Loucy (cell line): Measurements from ENCODE around the gene ALAS1.

Source experiments
- H2AFZ ChIP-seq: fragments of 200-600 bp; sonication (generic); 2 replicates; pipeline ENCODE4 v1.6.0; 2016; ENCODE audit warnings: antibody characterized with exemption, mild to moderate bottlenecking, low read length, moderate library complexity
- H3F3A ChIP-seq: fragments of 200-600 bp; 2 replicates; pipeline ENCODE4 v1.6.0; 2016; ENCODE audit warnings: antibody characterized with exemption, low read depth, mild to moderate bottlenecking
- H3K27me3 ChIP-seq: fragments of 200-600 bp; sonication (generic); 2 replicates; pipeline ENCODE4 v1.6.1; 2014; ENCODE audit warnings: low read length, mild to moderate bottlenecking; ENCODE audit not compliant: insufficient read depth, poor library complexity, severe bottlenecking
- H3K36me3 ChIP-seq: fragments of 200-600 bp; sonication (generic); 2 replicates; pipeline ENCODE4 v1.6.1; 2016; ENCODE audit warnings: low read length; ENCODE audit not compliant: insufficient read depth
- H3K4me1 ChIP-seq: fragments of 200-600 bp; sonication (generic); 2 replicates; pipeline ENCODE4 v1.5.1; 2014; ENCODE audit warnings: low read length, mild to moderate bottlenecking; ENCODE audit not compliant: insufficient read depth, poor library complexity, severe bottlenecking
- H3K4me2 ChIP-seq: fragments of 200-600 bp; sonication (generic); 2 replicates; pipeline ENCODE4 v1.6.0; 2014; ENCODE audit warnings: antibody characterized with exemption, low read length, low read depth, mild to moderate bottlenecking; ENCODE audit not compliant: poor library complexity, severe bottlenecking
- H3K4me3 ChIP-seq: fragments of 200-600 bp; sonication (generic); 2 replicates; pipeline ENCODE4 v1.5.1; 2014; ENCODE audit warnings: low read length, mild to moderate bottlenecking, mixed read lengths; ENCODE audit not compliant: poor library complexity, severe bottlenecking
- H3K79me2 ChIP-seq: fragments of 200-600 bp; sonication (generic); 2 replicates; pipeline ENCODE4 v1.6.1; 2014; ENCODE audit warnings: low read length; ENCODE audit not compliant: insufficient read depth
- H3K9ac ChIP-seq: fragments of 200-600 bp; sonication (generic); 2 replicates; pipeline ENCODE4 v1.6.0; 2014; ENCODE audit warnings: mild to moderate bottlenecking, low read depth, low read length, moderate library complexity; ENCODE audit not compliant: poor library complexity, severe bottlenecking
- H3K9me2 ChIP-seq: fragments of 200-600 bp; sonication (generic); replicated peaks from 2 replicates; pipeline ENCODE4 v1.6.1; 2016; ENCODE audit warnings: low read depth, low read length, mixed read lengths
- H3K9me3 ChIP-seq: fragments of 200-600 bp; sonication (generic); 2 replicates; pipeline ENCODE4 v1.6.1; 2014; ENCODE audit warnings: mild to moderate bottlenecking, antibody characterized with exemption, low read length, low read depth; ENCODE audit not compliant: insufficient read depth
- H4K20me1 ChIP-seq: fragments of 200-600 bp; sonication (generic); 2 replicates; pipeline ENCODE4 v1.6.0; 2014; ENCODE audit warnings: antibody characterized with exemption, low read length, mild to moderate bottlenecking; ENCODE audit not compliant: insufficient read depth, poor library complexity, severe bottlenecking
- EZH2phosphoT487 ChIP-seq: fragments of 200-600 bp; IDR thresholded peaks from 2 replicates; pipeline ENCODE4 v1.6.1; 2018; ENCODE audit warnings: antibody characterized with exemption, mild to moderate bottlenecking, moderate library complexity, borderline replicate concordance
- TF ChIP-seq, protein P1 (sequence below): fragments of 200-600 bp; sonication (generic); conservative IDR thresholded peaks from 2 replicates; pipeline ENCODE4 v1.5.1; 2014; ENCODE audit warnings: mild to moderate bottlenecking, antibody characterized with exemption, low read length

Gene ALAS1

DNA sequence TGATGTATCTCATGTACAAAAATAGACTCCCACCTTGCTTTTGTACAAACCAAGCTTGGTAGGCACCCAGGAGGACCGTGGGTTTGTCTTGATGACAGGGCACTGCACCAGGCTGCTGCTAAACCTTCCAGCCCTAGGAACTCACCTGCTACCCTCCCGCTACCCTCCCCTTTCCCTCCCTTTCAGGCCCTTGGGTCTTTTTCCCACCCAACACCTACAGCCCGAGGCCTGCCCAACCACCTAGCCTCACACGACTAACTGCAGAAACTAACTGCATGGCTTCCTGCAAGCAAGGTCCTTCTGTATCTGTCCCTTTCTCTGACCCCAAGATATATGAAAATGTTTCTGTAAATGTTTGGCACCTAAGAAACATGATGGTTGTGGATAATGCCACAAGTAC lies 58.7 kb downstream of the ALAS1 start:
- Histone ChIP-seq H3F3A (peaks cover 9% of the 10 kb centered on the region; the same call in 1 of the 2 replicates), H2AFZ (no peak overlapping the region), H4K20me1 (peaks cover 23% of the 10 kb centered on the region), H3K4me3 (no peak overlapping the region), H3K9ac (no peak overlapping the region), H3K27me3 (no peaks in the 10 kb centered on the region), H3K4me2 (no peak overlapping the region), H3K9me3 (no peaks in the 10 kb centered on the region), H3K9me2 (no peaks in the 10 kb centered on the region), H3K4me1 (peaks cover 20% of the 10 kb centered on the region), H3K79me2 (peaks cover 33% of the 10 kb centered on the region; the same call in 1 of the 2 replicates), H3K36me3 (peaks cover 75% of the 10 kb centered on the region)
- TF ChIP-seq EZH2phosphoT487 = no peak
- TF ChIP-seq, protein P1, sequence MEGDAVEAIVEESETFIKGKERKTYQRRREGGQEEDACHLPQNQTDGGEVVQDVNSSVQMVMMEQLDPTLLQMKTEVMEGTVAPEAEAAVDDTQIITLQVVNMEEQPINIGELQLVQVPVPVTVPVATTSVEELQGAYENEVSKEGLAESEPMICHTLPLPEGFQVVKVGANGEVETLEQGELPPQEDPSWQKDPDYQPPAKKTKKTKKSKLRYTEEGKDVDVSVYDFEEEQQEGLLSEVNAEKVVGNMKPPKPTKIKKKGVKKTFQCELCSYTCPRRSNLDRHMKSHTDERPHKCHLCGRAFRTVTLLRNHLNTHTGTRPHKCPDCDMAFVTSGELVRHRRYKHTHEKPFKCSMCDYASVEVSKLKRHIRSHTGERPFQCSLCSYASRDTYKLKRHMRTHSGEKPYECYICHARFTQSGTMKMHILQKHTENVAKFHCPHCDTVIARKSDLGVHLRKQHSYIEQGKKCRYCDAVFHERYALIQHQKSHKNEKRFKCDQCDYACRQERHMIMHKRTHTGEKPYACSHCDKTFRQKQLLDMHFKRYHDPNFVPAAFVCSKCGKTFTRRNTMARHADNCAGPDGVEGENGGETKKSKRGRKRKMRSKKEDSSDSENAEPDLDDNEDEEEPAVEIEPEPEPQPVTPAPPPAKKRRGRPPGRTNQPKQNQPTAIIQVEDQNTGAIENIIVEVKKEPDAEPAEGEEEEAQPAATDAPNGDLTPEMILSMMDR = no peak

DNA sequence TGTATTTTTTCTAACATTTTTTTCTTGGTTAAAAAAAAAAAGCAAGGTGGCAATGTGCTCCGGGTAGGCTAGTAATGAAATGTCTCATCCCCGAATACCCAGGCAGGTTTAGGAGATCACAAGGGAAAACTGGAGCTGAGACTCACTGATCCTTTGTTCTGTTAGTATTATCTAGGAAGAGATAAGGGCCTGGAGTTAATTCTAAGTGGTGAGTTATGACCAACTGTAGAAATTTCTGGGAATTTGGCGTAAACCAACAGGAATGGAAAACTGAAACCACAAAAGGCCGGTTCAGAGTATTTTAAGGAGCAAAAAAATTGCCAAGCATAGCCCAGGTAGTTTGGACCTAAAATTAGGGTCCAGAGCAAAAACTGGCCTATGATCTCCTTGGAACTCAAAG lies 60.0 kb downstream of the ALAS1 start:
- Histone ChIP-seq H3K79me2 (peaks cover 40% of the 10 kb centered on the region), H2AFZ (no peak overlapping the region), H4K20me1 (peaks cover 36% of the 10 kb centered on the region), H3K4me3 (no peak overlapping the region), H3K4me2 (no peak overlapping the region), H3K9me2 (no peaks in the 10 kb centered on the region), H3K9ac (no peak overlapping the region), H3K9me3 (no peaks in the 10 kb centered on the region), H3K27me3 (no peaks in the 10 kb centered on the region), H3K4me1 (peaks cover 14% of the 10 kb centered on the region), H3K36me3 (peaks cover 83% of the 10 kb centered on the region), H3F3A (peaks cover 9% of the 10 kb centered on the region; the same call in 1 of the 2 replicates)
- TF ChIP-seq, protein P1 = no peak
- TF ChIP-seq EZH2phosphoT487 = no peak

GRCh38 chr3:52259035-52259434 lies 61.1 kb downstream of the ALAS1 start:
- Histone ChIP-seq H3K4me1 (peaks cover 5% of the 10 kb centered on the region), H3K9me2 (no peaks in the 10 kb centered on the region), H3K4me2 (no peak overlapping the region), H3K9me3 (no peaks in the 10 kb centered on the region), H3K27me3 (no peaks in the 10 kb centered on the region), H3K36me3 (peaks cover 94% of the 10 kb centered on the region), H4K20me1 (peaks cover 39% of the 10 kb centered on the region), H3K79me2 (peaks cover 50% of the 10 kb centered on the region), H2AFZ (no peak overlapping the region), H3F3A (0 out of 2 replicates have a peak, but pooled peaks cover 2% of the 10 kb centered on the region), H3K4me3 (no peak overlapping the region), H3K9ac (no peak overlapping the region)
- TF ChIP-seq, protein P1 = no peak
- no peak for TF ChIP-seq EZH2phosphoT487
